SK-N-SH (cell line): ENCODE measurements around the gene SLC47A2.

Source experiments
- RFX5 ChIP-seq: IDR thresholded peaks from 2 replicates; pipeline ENCODE4 v1.6.1; 2012; ENCODE audit warnings: mild to moderate bottlenecking, improper control_type of control experiment, low read length
- TF ChIP-seq, protein P1 (sequence below): fragments of 200-600 bp; sonication (generic); IDR thresholded peaks from 2 replicates; pipeline ENCODE4 v1.6.1; 2017; ENCODE audit warnings: antibody characterized with exemption, mild to moderate bottlenecking, moderate library complexity

DNA sequence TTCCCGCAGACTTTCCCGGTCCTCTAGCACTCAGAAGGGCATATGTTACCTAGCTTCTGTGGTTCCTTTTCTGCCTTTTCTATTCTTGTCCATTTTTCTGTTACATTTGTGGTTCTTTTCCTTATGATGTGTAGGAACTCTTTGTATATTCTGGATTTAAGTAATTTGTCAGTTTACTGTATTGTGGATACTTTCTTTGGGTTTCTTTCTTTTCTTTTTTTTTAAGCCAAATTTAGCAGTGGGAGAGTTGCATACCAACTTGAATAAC is 67.2 kb downstream of the SLC47A2 start:
- TF ChIP-seq, protein P1, sequence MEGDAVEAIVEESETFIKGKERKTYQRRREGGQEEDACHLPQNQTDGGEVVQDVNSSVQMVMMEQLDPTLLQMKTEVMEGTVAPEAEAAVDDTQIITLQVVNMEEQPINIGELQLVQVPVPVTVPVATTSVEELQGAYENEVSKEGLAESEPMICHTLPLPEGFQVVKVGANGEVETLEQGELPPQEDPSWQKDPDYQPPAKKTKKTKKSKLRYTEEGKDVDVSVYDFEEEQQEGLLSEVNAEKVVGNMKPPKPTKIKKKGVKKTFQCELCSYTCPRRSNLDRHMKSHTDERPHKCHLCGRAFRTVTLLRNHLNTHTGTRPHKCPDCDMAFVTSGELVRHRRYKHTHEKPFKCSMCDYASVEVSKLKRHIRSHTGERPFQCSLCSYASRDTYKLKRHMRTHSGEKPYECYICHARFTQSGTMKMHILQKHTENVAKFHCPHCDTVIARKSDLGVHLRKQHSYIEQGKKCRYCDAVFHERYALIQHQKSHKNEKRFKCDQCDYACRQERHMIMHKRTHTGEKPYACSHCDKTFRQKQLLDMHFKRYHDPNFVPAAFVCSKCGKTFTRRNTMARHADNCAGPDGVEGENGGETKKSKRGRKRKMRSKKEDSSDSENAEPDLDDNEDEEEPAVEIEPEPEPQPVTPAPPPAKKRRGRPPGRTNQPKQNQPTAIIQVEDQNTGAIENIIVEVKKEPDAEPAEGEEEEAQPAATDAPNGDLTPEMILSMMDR: no peak
- no peak for TF ChIP-seq RFX5
